Measurements from ENCODE around the gene A2ML1. TPM values are rescaled to one million over a fixed set of nuclear protein-coding genes. Genes with fewer than 3 reads are reported as not detected.

A2ML1 gene
- total RNA-seq, 1 experiment from 2014 or later = not detected

DNA sequence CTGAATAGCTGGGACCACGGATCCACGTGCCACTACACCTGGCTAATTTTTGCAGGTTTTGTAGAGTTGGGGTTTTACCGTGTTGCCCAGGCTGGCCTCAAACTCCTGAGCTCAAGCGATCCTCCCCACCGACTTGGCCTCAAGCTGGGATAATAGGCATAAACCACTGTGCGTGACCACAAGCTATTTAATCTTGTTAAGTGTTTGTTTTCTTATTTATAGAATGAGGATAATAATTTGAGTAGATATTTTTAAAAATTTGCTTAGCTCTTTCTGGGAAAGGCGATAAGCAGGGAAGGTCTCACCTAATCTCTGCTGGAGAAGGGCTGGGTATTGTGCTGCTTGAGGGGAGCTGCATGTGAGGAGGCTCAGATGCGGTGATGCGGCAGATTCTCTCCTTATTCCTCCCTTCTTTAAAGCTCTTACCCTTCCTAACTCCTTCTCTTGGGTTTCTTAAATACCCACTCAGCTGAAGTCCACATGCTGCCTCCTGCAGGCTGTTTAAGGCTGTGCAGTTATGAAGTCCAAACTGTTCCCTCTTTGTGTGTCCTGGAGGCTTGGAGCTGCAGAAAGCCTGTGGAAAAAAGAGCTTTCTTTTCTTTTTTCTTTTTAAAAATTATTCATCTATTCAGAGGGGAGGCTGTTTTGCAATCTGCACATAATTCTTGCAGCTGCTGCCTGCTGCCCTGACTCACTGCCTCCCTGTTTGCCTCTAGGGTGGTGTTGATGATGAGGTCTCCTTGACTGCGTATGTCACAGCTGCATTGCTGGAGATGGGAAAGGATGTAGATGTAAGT lies 37.9 kb downstream of the A2ML1 start:
- Mint-ChIP-seq H3K9me3 (ENCODE audit: unreplicated experiment) (no peaks in the 10 kb centered on the region), H3K4me3 (ENCODE audit: unreplicated experiment) (no peak overlapping the region), H3K4me1 (ENCODE audit: insufficient read depth, unreplicated experiment) (no peaks in the 10 kb centered on the region), H3K27me3 (ENCODE audit: insufficient read depth, unreplicated experiment) (no peaks in the 10 kb centered on the region), H3K36me3 (ENCODE audit: insufficient read depth, unreplicated experiment) (no peaks in the 10 kb centered on the region), H3K27ac (ENCODE audit: low read depth, unreplicated experiment) (no peak overlapping the region)
- ChIA-PET CTCF (interaction anchor here (0.5 to 3.4 kb wide), 40 partner anchors 8 to 1677 kb away, joined by 3 to 46 read pairs (median 4); no protein-coding TSS in a partner anchor), POLR2A (interaction anchor here (0.6 to 1.1 kb wide), 3 partner anchors 8 to 130 kb away, joined by 3 read pairs; no protein-coding TSS in a partner anchor)
- intact Hi-C loops (cut with micrococcal nuclease) = loop anchor here (1.0 kb wide), 1 partner anchor 178 kb away; no protein-coding TSS in a partner anchor
- peak; percentile 46 for DNase-seq (ENCODE audit: unreplicated experiment)
- no TSS peak for BruUV-seq (replicated peaks)
- TF ChIP-seq, protein P1, sequence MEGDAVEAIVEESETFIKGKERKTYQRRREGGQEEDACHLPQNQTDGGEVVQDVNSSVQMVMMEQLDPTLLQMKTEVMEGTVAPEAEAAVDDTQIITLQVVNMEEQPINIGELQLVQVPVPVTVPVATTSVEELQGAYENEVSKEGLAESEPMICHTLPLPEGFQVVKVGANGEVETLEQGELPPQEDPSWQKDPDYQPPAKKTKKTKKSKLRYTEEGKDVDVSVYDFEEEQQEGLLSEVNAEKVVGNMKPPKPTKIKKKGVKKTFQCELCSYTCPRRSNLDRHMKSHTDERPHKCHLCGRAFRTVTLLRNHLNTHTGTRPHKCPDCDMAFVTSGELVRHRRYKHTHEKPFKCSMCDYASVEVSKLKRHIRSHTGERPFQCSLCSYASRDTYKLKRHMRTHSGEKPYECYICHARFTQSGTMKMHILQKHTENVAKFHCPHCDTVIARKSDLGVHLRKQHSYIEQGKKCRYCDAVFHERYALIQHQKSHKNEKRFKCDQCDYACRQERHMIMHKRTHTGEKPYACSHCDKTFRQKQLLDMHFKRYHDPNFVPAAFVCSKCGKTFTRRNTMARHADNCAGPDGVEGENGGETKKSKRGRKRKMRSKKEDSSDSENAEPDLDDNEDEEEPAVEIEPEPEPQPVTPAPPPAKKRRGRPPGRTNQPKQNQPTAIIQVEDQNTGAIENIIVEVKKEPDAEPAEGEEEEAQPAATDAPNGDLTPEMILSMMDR (IDR thresholded peaks at IDR 0.05; ENCODE audit: unreplicated experiment) = peak; percentile 41

DNA sequence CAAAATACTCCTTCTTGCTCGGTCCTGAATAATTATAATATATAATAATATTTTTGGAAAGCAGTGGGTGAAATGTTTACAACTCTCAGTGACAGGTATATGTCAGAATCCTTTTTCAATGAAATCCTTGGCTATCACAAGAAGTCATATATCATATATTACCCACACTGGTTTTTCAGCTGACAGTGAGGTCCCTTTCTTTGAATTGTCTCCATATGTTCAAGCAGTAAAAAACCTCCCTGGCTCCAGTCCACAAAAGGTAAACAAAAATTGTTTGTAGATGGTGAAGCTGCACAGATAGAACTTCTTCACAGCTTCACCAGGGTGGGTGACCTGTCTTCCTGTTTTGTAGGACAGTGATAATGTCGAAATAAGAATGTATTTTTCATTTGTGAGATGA lies 44.0 kb downstream of the A2ML1 start:
- Mint-ChIP-seq H3K27ac (ENCODE audit: low read depth, unreplicated experiment) (no peak overlapping the region), H3K4me3 (ENCODE audit: unreplicated experiment) (no peak overlapping the region), H3K4me1 (ENCODE audit: insufficient read depth, unreplicated experiment) (no peaks in the 10 kb centered on the region), H3K9me3 (ENCODE audit: unreplicated experiment) (no peaks in the 10 kb centered on the region), H3K27me3 (ENCODE audit: insufficient read depth, unreplicated experiment) (no peaks in the 10 kb centered on the region), H3K36me3 (ENCODE audit: insufficient read depth, unreplicated experiment) (no peaks in the 10 kb centered on the region)
- CTCF ChIA-PET = interaction anchor here (0.6 kb wide), 1 partner anchor 24 kb away, joined by 4 read pairs; no protein-coding TSS in a partner anchor
- DNase-seq (ENCODE audit: unreplicated experiment) = no peak
- no TSS peak for BruUV-seq (replicated peaks)
- TF ChIP-seq, protein P1 (IDR thresholded peaks at IDR 0.05; ENCODE audit: unreplicated experiment) = no peak
- POLR2A ChIA-PET = no interaction called here
- intact Hi-C loops (cut with micrococcal nuclease) = no loop called here

DNA sequence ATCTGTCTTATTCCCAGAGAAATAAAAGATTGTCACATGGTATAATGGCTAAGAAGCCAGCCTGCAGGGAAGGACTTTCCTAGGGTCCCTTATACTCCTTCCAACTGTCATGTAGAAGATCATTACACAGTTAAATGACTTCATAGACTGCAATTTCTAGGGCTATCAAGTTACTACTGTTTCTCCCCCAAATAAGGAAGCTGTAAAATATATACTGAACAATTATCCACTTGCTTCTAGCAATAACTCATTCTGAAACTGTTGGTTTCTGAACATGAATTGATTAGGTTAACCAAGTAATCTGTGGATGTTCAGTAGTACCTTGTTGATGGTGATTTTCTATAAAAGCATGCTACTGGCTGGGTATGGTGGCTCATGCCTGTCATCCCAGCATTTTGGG lies 44.6 kb downstream of the A2ML1 start:
- Mint-ChIP-seq H3K4me3 (ENCODE audit: unreplicated experiment) (no peak overlapping the region), H3K36me3 (ENCODE audit: insufficient read depth, unreplicated experiment) (no peaks in the 10 kb centered on the region), H3K9me3 (ENCODE audit: unreplicated experiment) (no peaks in the 10 kb centered on the region), H3K27ac (ENCODE audit: low read depth, unreplicated experiment) (no peak overlapping the region), H3K4me1 (ENCODE audit: insufficient read depth, unreplicated experiment) (no peaks in the 10 kb centered on the region), H3K27me3 (ENCODE audit: insufficient read depth, unreplicated experiment) (no peaks in the 10 kb centered on the region)
- intact Hi-C loops (cut with micrococcal nuclease) = no loop called here
- no peak for DNase-seq (ENCODE audit: unreplicated experiment)
- TF ChIP-seq, protein P1 (IDR thresholded peaks at IDR 0.05; ENCODE audit: unreplicated experiment) = no peak
- CTCF ChIA-PET = no interaction called here
- POLR2A ChIA-PET = no interaction called here
- no TSS peak for BruUV-seq (replicated peaks)

DNA sequence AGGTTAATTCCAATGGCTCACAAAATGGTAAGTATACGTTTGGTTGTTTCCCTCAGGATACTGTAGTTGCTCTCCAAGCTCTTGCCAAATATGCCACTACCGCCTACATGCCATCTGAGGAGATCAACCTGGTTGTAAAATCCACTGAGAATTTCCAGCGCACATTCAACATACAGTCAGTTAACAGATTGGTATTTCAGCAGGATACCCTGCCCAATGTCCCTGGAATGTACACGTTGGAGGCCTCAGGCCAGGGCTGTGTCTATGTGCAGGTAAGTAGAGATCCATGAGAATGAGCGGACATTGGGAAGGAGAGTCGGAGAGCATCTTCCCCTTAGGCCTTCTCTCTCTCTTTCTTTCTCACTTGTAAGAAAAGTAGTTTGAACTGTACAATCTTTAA lies 45.4 kb downstream of the A2ML1 start:
- ChIA-PET POLR2A (interaction anchor here (0.6 kb wide), 1 partner anchor 7 kb away, joined by 3 read pairs; no protein-coding TSS in a partner anchor), CTCF (interaction anchor here (0.5 to 1.3 kb wide), 3 partner anchors 11 to 29 kb away, joined by 3 to 5 read pairs (median 4); no protein-coding TSS in a partner anchor)
- H3K4me3 Mint-ChIP-seq (ENCODE audit: unreplicated experiment) = no peak overlapping the region

More for the DNA sequence above, 45.4 kb downstream of the A2ML1 start:
- TF ChIP-seq, protein P1 (IDR thresholded peaks at IDR 0.05; ENCODE audit: unreplicated experiment) = no peak
- H3K9me3 Mint-ChIP-seq (ENCODE audit: unreplicated experiment) = no peaks in the 10 kb centered on the region
- intact Hi-C loops (cut with micrococcal nuclease) = no loop called here
- no peaks in the 10 kb centered on the region for H3K36me3 Mint-ChIP-seq (ENCODE audit: insufficient read depth, unreplicated experiment)
- no peak for DNase-seq (ENCODE audit: unreplicated experiment)
- no peaks in the 10 kb centered on the region for H3K4me1 Mint-ChIP-seq (ENCODE audit: insufficient read depth, unreplicated experiment)
- no peak overlapping the region for H3K27ac Mint-ChIP-seq (ENCODE audit: low read depth, unreplicated experiment)
- no TSS peak for BruUV-seq (replicated peaks)
- H3K27me3 Mint-ChIP-seq (ENCODE audit: insufficient read depth, unreplicated experiment) = no peaks in the 10 kb centered on the region
